IMR-90 (cell line): ENCODE data around the gene DHRS12. TPM values are rescaled to one million over a fixed set of nuclear protein-coding genes. Genes with fewer than 3 reads are reported as not detected.

ENCODE experiments used
- ATAC-seq: fragments of 200-7000 bp; cut with Tn5 transposase; 2 replicates; pipeline ENCODE4 v1.9.1; 2020; ENCODE audit warnings: low read depth, mild to moderate bottlenecking, moderate library complexity
- BruUV-seq: library from RNA; stranded (reverse); fragments of 400-500 nt; replicated peaks from 2 replicates; lab custom pipeline; 2021; lab: Mats Ljungman, UMichigan
- CTCF ChIA-PET: fragments of 300-600 bp; formaldehyde crosslinking; extraction: SDS; loops from one replicate; lab custom pipeline; 2021; ENCODE audit warnings: antibody characterized with exemption; lab: Yijun Ruan, JAX
- POLR2A ChIA-PET: fragments of 300-600 bp; sonication (Branson Sonifier 250); formaldehyde crosslinking; loops from one replicate; lab custom pipeline; 2022; ENCODE audit warnings: antibody characterized with exemption; ENCODE audit not compliant: unreplicated experiment; lab: Charles Lee
- DNase-seq: peaks from one replicate; pipeline ENCODE4 v3.0.0; 2013
- H2AFZ ChIP-seq: replicated peaks from 2 replicates; pipeline ENCODE3; 2013; ENCODE audit warnings: low read length, mild to moderate bottlenecking; ENCODE audit not compliant: poor library complexity
- H2AK5ac ChIP-seq: 2 replicates; pipeline ENCODE4 v1.6.1; 2013; ENCODE audit warnings: low read depth, low read length, inconsistent platforms
- H2AK9ac ChIP-seq: replicated peaks from 2 replicates; pipeline ENCODE3; 2013; ENCODE audit warnings: mild to moderate bottlenecking, low read depth, low read length, moderate library complexity; ENCODE audit not compliant: poor library complexity
- H2BK120ac ChIP-seq: 2 replicates; pipeline ENCODE4 v1.6.1; 2013; ENCODE audit warnings: low read depth, low read length, inconsistent platforms
- H2BK15ac ChIP-seq: 3 replicates; pipeline ENCODE4 v1.6.1; 2013; ENCODE audit warnings: low read depth, low read length, inconsistent platforms
- H2BK20ac ChIP-seq: 2 replicates; pipeline ENCODE4 v1.6.1; 2013; ENCODE audit warnings: low read depth, mild to moderate bottlenecking, inconsistent platforms, low read length, moderate library complexity
- H2BK5ac ChIP-seq: 2 replicates; pipeline ENCODE4 v1.6.1; 2013; ENCODE audit warnings: mild to moderate bottlenecking, low read depth, low read length, inconsistent platforms; ENCODE audit not compliant: poor library complexity, severe bottlenecking
- H3K14ac ChIP-seq: replicated peaks from 2 replicates; pipeline ENCODE4 v1.6.1; 2013; ENCODE audit warnings: low read depth, low read length, inconsistent platforms
- H3K18ac ChIP-seq: 2 replicates; pipeline ENCODE4 v1.6.1; 2013; ENCODE audit warnings: low read depth, low read length, control low read depth
- H3K23ac ChIP-seq: 2 replicates; pipeline ENCODE4 v1.6.1; 2013; ENCODE audit warnings: low read depth, low read length, inconsistent platforms
- H3K27ac ChIP-seq: 2 replicates; pipeline ENCODE4 v1.5.1; 2013; ENCODE audit warnings: mild to moderate bottlenecking, control low read depth, low read length; ENCODE audit not compliant: insufficient read depth
- H3K27me3 ChIP-seq: 2 replicates; pipeline ENCODE4 v1.6.1; 2013; ENCODE audit warnings: low read length; ENCODE audit not compliant: control insufficient read depth, insufficient read depth
- H3K36me3 ChIP-seq: 2 replicates; pipeline ENCODE4 v1.6.1; 2013; ENCODE audit warnings: low read length, mixed read lengths; ENCODE audit not compliant: control insufficient read depth, insufficient read depth
- H3K4ac ChIP-seq: 2 replicates; pipeline ENCODE4 v1.6.1; 2013; ENCODE audit warnings: low read depth, low read length, inconsistent platforms
- H3K4me1 ChIP-seq: 2 replicates; pipeline ENCODE4 v1.6.1; 2013; ENCODE audit warnings: low read length, mixed read lengths; ENCODE audit not compliant: control insufficient read depth, insufficient read depth
- H3K4me2 ChIP-seq: 2 replicates; pipeline ENCODE4 v1.6.1; 2013; ENCODE audit warnings: low read depth, mild to moderate bottlenecking, control low read depth, low read length, moderate library complexity
- H3K4me3 ChIP-seq: 2 replicates; pipeline ENCODE4 v1.5.1; 2013; ENCODE audit warnings: low read depth, mild to moderate bottlenecking, control low read depth, low read length, moderate library complexity; ENCODE audit not compliant: insufficient read depth
- H3K56ac ChIP-seq: 2 replicates; pipeline ENCODE4 v1.6.1; 2013; ENCODE audit warnings: low read length, inconsistent platforms; ENCODE audit not compliant: insufficient read depth; ENCODE audit errors: extremely low read depth
- H3K79me1 ChIP-seq, 2 experiments: 2 replicates each; pipeline ENCODE4 v1.6.1; 2013; ENCODE audit warnings: low read length in 2 of 2, inconsistent platforms in 1 of 2, low read depth in 1 of 2
- H3K9ac ChIP-seq: 2 replicates; pipeline ENCODE4 v1.6.1; 2013; ENCODE audit warnings: low read depth, low read length, control low read depth
- H3K9me1 ChIP-seq: 2 replicates; pipeline ENCODE4 v1.6.1; 2013; ENCODE audit warnings: low read length, inconsistent platforms; ENCODE audit not compliant: insufficient read depth
- H3K9me3 ChIP-seq: 2 replicates; pipeline ENCODE4 v1.6.1; 2013; ENCODE audit warnings: low read length; ENCODE audit not compliant: control insufficient read depth, insufficient read depth
- H4K20me1 ChIP-seq: 2 replicates; pipeline ENCODE4 v1.6.1; 2013; ENCODE audit warnings: low read length, inconsistent platforms; ENCODE audit not compliant: insufficient read depth
- H4K5ac ChIP-seq: 2 replicates; pipeline ENCODE4 v1.6.1; 2013; ENCODE audit warnings: mild to moderate bottlenecking, low read depth, low read length, control low read depth
- H4K8ac ChIP-seq, 2 experiments: 2 replicates each; pipeline ENCODE4 v1.6.1; 2013; ENCODE audit warnings: low read depth in 2 of 2, low read length in 2 of 2, control low read depth in 1 of 2, inconsistent platforms in 1 of 2
- H4K91ac ChIP-seq: 2 replicates; pipeline ENCODE4 v1.6.1; 2013; ENCODE audit warnings: low read depth, low read length, inconsistent platforms; ENCODE audit not compliant: insufficient read depth
- BHLHE40 ChIP-seq: fragments of 150-350 bp; IDR thresholded peaks from 2 replicates; pipeline ENCODE4 v1.6.1; 2016; ENCODE audit warnings: mild to moderate bottlenecking, low read depth, low read length
- CEBPB ChIP-seq: IDR thresholded peaks from 2 replicates; pipeline ENCODE4 v1.6.1; 2012; ENCODE audit warnings: low read depth, low read length, improper control_type of control experiment
- CHD1 ChIP-seq: IDR thresholded peaks from 2 replicates; pipeline ENCODE4 v1.6.1; 2012; ENCODE audit warnings: low read depth, low read length, improper control_type of control experiment
- CTCF ChIP-seq: conservative IDR thresholded peaks from 2 replicates; pipeline ENCODE4 v1.5.1; 2012; ENCODE audit warnings: mild to moderate bottlenecking, low read depth, low read length, improper control_type of control experiment
- ELK1 ChIP-seq: fragments of 150-350 bp; IDR thresholded peaks from 2 replicates; pipeline ENCODE4 v1.6.1; 2016; ENCODE audit warnings: low read depth, mild to moderate bottlenecking, low read length, moderate library complexity, borderline replicate concordance
- FOS ChIP-seq: fragments of 150-350 bp; IDR thresholded peaks from 2 replicates; pipeline ENCODE4 v1.6.1; 2016; ENCODE audit warnings: low read depth, low read length
- MAFK ChIP-seq: IDR thresholded peaks from 2 replicates; pipeline ENCODE4 v1.6.1; 2012; ENCODE audit warnings: low read depth, low read length, improper control_type of control experiment
- MAZ ChIP-seq: IDR thresholded peaks from 2 replicates; pipeline ENCODE4 v1.6.1; 2012; ENCODE audit warnings: low read depth, mild to moderate bottlenecking, low read length, improper control_type of control experiment, moderate library complexity, borderline replicate concordance
- MXI1 ChIP-seq: IDR thresholded peaks from 2 replicates; pipeline ENCODE4 v1.6.1; 2012; ENCODE audit warnings: low read depth, mild to moderate bottlenecking, low read length, moderate library complexity, borderline replicate concordance
- NFE2L2 ChIP-seq: fragments of 150-350 bp; IDR thresholded peaks from 2 replicates; pipeline ENCODE4 v1.6.1; 2016; ENCODE audit warnings: low read depth, mild to moderate bottlenecking, low read length
- POLR2A ChIP-seq: IDR thresholded peaks from 2 replicates; pipeline ENCODE4 v1.6.1; 2012; ENCODE audit warnings: mild to moderate bottlenecking, low read depth, low read length
- RAD21 ChIP-seq: IDR thresholded peaks from 2 replicates; pipeline ENCODE4 v1.6.1; 2012; ENCODE audit warnings: low read length, improper control_type of control experiment
- RCOR1 ChIP-seq: IDR thresholded peaks from 2 replicates; pipeline ENCODE4 v1.6.1; 2012; ENCODE audit warnings: mild to moderate bottlenecking, low read length, improper control_type of control experiment; ENCODE audit not compliant: insufficient replicate concordance
- RFX5 ChIP-seq: IDR thresholded peaks from 2 replicates; pipeline ENCODE4 v1.8.0; 2012; ENCODE audit warnings: low read depth, mild to moderate bottlenecking, low read length, moderate library complexity
- SMC3 ChIP-seq: fragments of 150-350 bp; IDR thresholded peaks from 2 replicates; pipeline ENCODE4 v1.6.1; 2016; ENCODE audit warnings: low read depth, mild to moderate bottlenecking, antibody characterized with exemption, low read length, moderate library complexity
- USF2 ChIP-seq: fragments of 150-350 bp; IDR thresholded peaks from 2 replicates; pipeline ENCODE4 v1.6.1; 2017; ENCODE audit warnings: mild to moderate bottlenecking, antibody characterized with exemption, low read length, low read depth
- WGBS, 2 experiments: methylation state at CpG; one replicate each; pipeline versions ENCODE4 v1.1.5 to v1.1.7; 2013; ENCODE audit warnings: missing lambda C conversion rate in 2 of 2; ENCODE audit not compliant: insufficient read length in 1 of 2; ENCODE audit errors: extremely low coverage in 2 of 2; 5-methylcytosine and 5-hydroxymethylcytosine counted together
- dilution Hi-C: fragments of 300-500 bp; cut with HindIII; formaldehyde crosslinking; loops from one replicate; pipeline ENCODE4 v1.14.3; 2018; ENCODE audit warnings: low sequenced_read_pairs; ENCODE audit not compliant: unreplicated experiment
- in situ Hi-C: fragments of 300-500 bp; cut with MboI; formaldehyde crosslinking; loops from 3 replicates; pipeline ENCODE4 v1.14.3; 2019; ENCODE audit warnings: low sequenced_read_pairs, inconsistent platforms, mixed read lengths
- intact Hi-C: fragments of 100-400 bp; cut with micrococcal nuclease; formaldehyde crosslinking; loops from 2 replicates; pipeline ENCODE4 v1.10.0; 2022
- polyA plus RNA-seq, 3 experiments: library from polyadenylated mRNA; depleted of rRNA; stranded (reverse); fragments of >200 nt; gene quantifications; 2 replicates each; pipeline ENCODE4 v1.2.3, GENCODE V29; 2012; ENCODE audit warnings: low replicate concordance in 1 of 3
- total RNA-seq: library from RNA; depleted of rRNA; stranded (reverse); fragments of >200 nt; gene quantifications from 2 replicates; pipeline ENCODE4 v1.2.3, GENCODE V29; 2012

DHRS12 gene
- total and polyA plus RNA-seq, 2 of the 4 experiments (the other 2 are of a cell fraction) = 1.3 to 1.6 TPM

GRCh38 chr13:51769455-51770127, 34.4 kb downstream of the DHRS12 start:
- DNase-seq = no peak
- dilution Hi-C loops = no loop called here
- CTCF ChIA-PET = no interaction called here

More at GRCh38 chr13:51769455-51770127, 34.4 kb downstream of the DHRS12 start:
- no peak overlapping the region for H3K23ac ChIP-seq
- H3K36me3 ChIP-seq = no peaks in the 10 kb centered on the region; the same call in 1 of the 2 replicates
- H2BK5ac ChIP-seq = no peak overlapping the region
- 82% methylated on average over 2 of the region's 11 CpGs; no CpG with 5 or more reads in 1 of the 2 experiments for WGBS, 2 experiments
- no peak overlapping the region for H3K14ac ChIP-seq
- H2AFZ ChIP-seq = no peak overlapping the region
- H3K4me3 ChIP-seq = no peak overlapping the region
- H3K4me2 ChIP-seq = no peak overlapping the region
- no peak overlapping the region for H4K5ac ChIP-seq
- ATAC-seq = no peak
- BruUV-seq = no TSS peak
- H3K27ac ChIP-seq = no peak overlapping the region
- POLR2A ChIA-PET = no interaction called here
- peaks cover 6% of the 10 kb centered on the region; the same call in 1 of the 2 replicates for H3K27me3 ChIP-seq
- H2AK9ac ChIP-seq = no peak overlapping the region
- H2BK120ac ChIP-seq = no peak overlapping the region
- in situ Hi-C loops = no loop called here
- no peak overlapping the region for H3K4ac ChIP-seq
- no peak overlapping the region for H3K9ac ChIP-seq
- intact Hi-C loops = loop anchor here (10.0 kb wide), 1 partner anchor 315 kb away; the partner anchor contains the start of gene INTS6
- no peak overlapping the region for H2BK20ac ChIP-seq
- H2AK5ac ChIP-seq = no peak overlapping the region
- H2BK15ac ChIP-seq = no peak overlapping the region
- no peak overlapping the region for H3K56ac ChIP-seq
- H3K79me1 ChIP-seq = peaks cover 4 to 26% of the 10 kb centered on the region in 2 experiments; a peak in 2 of 4 replicates
- peaks cover 9% of the 10 kb centered on the region for H3K4me1 ChIP-seq
- no peak overlapping the region for H3K18ac ChIP-seq
- TF ChIP-seq RAD21 = no peak
- TF ChIP-seq RCOR1 = no peak
- TF ChIP-seq MAFK = no peak
- no peak for TF ChIP-seq SMC3
- no peak for TF ChIP-seq FOS
- no peak for TF ChIP-seq POLR2A
- no peak for TF ChIP-seq NFE2L2
- TF ChIP-seq CEBPB = no peak
- no peak for TF ChIP-seq ELK1
- no peak for TF ChIP-seq CTCF
- no peak for TF ChIP-seq CHD1
- no peak for TF ChIP-seq BHLHE40
- no peak for TF ChIP-seq USF2
- no peak for TF ChIP-seq RFX5
- no peak for TF ChIP-seq MXI1
- TF ChIP-seq MAZ = no peak
- H3K9me3 ChIP-seq = no peaks in the 10 kb centered on the region
- peaks cover 16% of the 10 kb centered on the region for H3K9me1 ChIP-seq
- peaks cover 5% of the 10 kb centered on the region for H4K20me1 ChIP-seq
- H4K91ac ChIP-seq = no peak overlapping the region
- no peak overlapping the region for H4K8ac ChIP-seq
